ENCODE data around the gene C16orf95.
"Not testable (repeated sequence)": the region's sequence is repeated elsewhere in the genome, so short reads cannot be mapped to it uniquely, and the experiment has no call there.

Gene C16orf95, protein sequence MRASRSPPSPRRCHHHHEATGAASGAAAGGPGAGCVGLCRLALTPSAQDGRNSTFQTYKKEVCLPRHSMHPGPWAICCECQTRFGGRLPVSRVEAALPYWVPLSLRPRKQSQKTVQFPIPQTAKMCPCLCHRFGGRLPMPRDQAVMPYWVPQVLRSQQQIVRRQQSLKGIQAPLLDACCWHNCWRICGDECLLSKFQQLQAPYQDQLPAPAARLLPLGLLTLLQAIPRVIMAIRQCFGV

GRCh38 chr16:87316923-87317749, at the start of gene C16orf95:
TSS of gene C16orf95 (minus strand) at chr16:87317392. CDS start at chr16:87317242, 150 bp downstream.
- H3K27me3 ChIP-seq, result no peaks in the 10 kb centered on the region
- peak within 1 kb of the TSS; percentile 90 to 99 for H3K4me3 ChIP-seq
- peak within 1 kb of the TSS; percentile 87 to 95 for H3K27ac ChIP-seq
- no peaks in the 10 kb centered on the region for H3K36me3 ChIP-seq
- intact Hi-C loops (cut with DNase I; ENCODE audit: low total_unique reads), result loop anchor here (5.0 kb wide), 1 partner anchor 65 kb away; the partner anchor contains the start of gene FBXO31
- no peaks in the 10 kb centered on the region for H3K9me3 ChIP-seq
- peak; percentile 45 to 72 for TF ChIP-seq CTCF (IDR thresholded peaks at IDR 0.05)
- peak; percentile 96 to 98 for DNase-seq
- peaks cover 0 to 14% (median 9%) of the 10 kb centered on the region in 4 donors for H3K4me1 ChIP-seq

DNA sequence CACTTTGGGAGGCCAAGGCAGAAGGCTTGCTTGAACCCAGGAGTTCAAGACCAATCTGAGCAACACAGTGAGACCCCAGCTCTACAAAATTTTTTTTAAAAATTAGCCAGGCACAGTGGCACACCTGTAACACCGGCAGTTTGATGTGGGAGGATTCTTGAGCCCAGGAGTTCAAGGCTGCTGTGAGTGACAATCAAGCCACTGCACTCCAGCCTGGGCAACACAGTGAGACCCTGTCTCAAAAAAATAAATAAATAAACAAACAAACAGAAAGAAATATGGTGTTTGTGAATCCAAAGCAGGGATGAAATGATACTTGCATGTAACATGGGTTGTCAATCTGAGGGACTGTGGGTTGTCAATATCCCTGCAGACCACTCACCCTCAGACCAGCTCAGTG, 49.7 kb upstream of the C16orf95 start:
- H3K9me3 ChIP-seq, result no peaks in the 10 kb centered on the region
- intact Hi-C loops (cut with DNase I; ENCODE audit: low total_unique reads), result no loop called here

DNA sequence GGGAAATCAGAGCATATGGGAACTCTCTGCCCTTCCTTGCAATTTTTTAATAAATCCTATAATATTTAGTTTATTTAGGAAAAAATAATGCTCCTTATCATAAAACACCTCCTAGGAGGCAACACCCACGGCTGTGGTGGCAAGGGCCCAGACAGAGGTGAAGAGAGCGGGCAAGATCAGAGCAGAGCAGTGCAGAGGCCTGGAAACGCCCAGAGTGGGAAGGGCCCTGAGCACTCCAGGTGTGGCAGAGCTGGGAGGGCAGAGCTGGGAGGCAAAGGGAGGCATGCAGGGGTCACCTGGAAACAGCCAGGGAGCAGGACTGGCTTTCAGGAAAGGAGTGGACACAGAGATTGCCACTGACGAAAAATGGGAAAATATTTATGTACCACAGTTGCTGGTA, 49.1 kb upstream of the C16orf95 start:
- intact Hi-C loops (cut with DNase I; ENCODE audit: low total_unique reads), result no loop called here
- Histone ChIP-seq H3K36me3 (peaks cover 21 to 31% (median 27%) of the 10 kb centered on the region in 3 donors), H3K27ac (no peak overlapping the region), H3K4me1 (peaks cover 0 to 28% (median 16%) of the 10 kb centered on the region in 4 donors), H3K27me3 (no peaks in the 10 kb centered on the region), H3K9me3 (no peaks in the 10 kb centered on the region), H3K4me3 (no peak overlapping the region)
- no peak for TF ChIP-seq CTCF (IDR thresholded peaks at IDR 0.05)
- no peak for DNase-seq

More for the DNA sequence above, 49.7 kb upstream of the C16orf95 start:
- no peak overlapping the region for H3K27ac ChIP-seq
- no peak overlapping the region for H3K4me3 ChIP-seq
- H3K36me3 ChIP-seq, result peaks cover 14 to 25% (median 20%) of the 10 kb centered on the region in 3 donors
- peaks cover 0 to 28% (median 16%) of the 10 kb centered on the region in 4 donors for H3K4me1 ChIP-seq
- H3K27me3 ChIP-seq, result no peaks in the 10 kb centered on the region
- no peak for TF ChIP-seq CTCF (IDR thresholded peaks at IDR 0.05)
- no peak for DNase-seq

- no peak overlapping the region for H3K27ac ChIP-seq
- intact Hi-C loops (cut with DNase I; ENCODE audit: low total_unique reads), result no loop called here
- no peak for DNase-seq
- H3K27me3 ChIP-seq, result no peaks in the 10 kb centered on the region
- H3K9me3 ChIP-seq, result no peaks in the 10 kb centered on the region
- H3K36me3 ChIP-seq, result peaks cover 25 to 39% (median 38%) of the 10 kb centered on the region in 3 donors
- no peak overlapping the region for H3K4me3 ChIP-seq
- TF ChIP-seq CTCF (IDR thresholded peaks at IDR 0.05), result no peak
- H3K4me1 ChIP-seq, result peaks cover 0 to 23% (median 13%) of the 10 kb centered on the region in 4 donors
These were observed 48.0 kb upstream of the C16orf95 start for GRCh38 chr16:87365021-87365713.

DNA sequence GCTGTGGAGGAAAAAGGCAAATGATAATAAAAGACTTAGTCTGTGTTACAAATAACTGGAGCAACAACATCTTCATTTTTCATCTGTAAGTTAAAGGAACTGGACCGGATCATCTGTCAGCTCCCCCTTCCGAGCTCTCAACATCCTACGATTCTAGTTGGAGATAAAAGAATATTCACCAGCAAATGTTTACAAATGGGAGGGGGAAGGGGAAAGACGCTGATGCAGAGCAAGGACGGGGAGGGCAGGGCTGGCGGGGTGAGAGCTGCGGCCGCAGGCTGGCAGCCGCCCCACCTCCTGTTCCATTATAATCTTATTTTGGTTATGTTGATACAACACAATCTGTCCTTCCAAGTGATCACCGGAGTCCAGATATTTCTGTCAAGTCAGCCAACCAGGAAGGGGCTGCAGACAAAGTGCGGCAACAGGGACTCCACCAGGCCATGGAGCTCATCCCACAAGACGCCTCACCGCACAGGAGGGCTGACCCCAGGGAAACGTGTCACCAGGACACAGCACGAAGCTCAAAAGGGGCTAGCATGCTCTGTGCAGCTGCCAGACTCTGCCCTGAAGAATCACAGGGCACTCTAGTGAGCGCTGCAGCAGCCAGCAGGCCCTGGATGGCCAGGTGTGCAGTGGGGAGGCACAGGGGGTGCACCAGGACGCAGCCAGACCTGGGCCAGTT, 46.7 kb upstream of the C16orf95 start:
- no peak for DNase-seq
- Histone ChIP-seq H3K27ac (no peak overlapping the region), H3K4me3 (no peak overlapping the region)

GRCh38 chr16:87362828-87363559, 45.8 kb upstream of the C16orf95 start:
- intact Hi-C loops (cut with DNase I; ENCODE audit: low total_unique reads); H3K4me3 ChIP-seq; DNase-seq; H3K9me3 ChIP-seq; H3K27me3 ChIP-seq; H3K27ac ChIP-seq: not testable (repeated sequence)
- Histone ChIP-seq H3K4me1 (peaks cover 0 to 17% (median 7%) of the 10 kb centered on the region in 4 donors), H3K36me3 (peaks cover 45 to 60% (median 59%) of the 10 kb centered on the region in 3 donors)

More for the DNA sequence above, 46.7 kb upstream of the C16orf95 start:
- intact Hi-C loops (cut with DNase I; ENCODE audit: low total_unique reads), result no loop called here
- Histone ChIP-seq H3K27me3 (no peaks in the 10 kb centered on the region), H3K4me1 (peaks cover 0 to 18% (median 9%) of the 10 kb centered on the region in 4 donors), H3K9me3 (no peaks in the 10 kb centered on the region), H3K36me3 (peaks cover 38 to 50% (median 50%) of the 10 kb centered on the region in 3 donors)
- no peak for TF ChIP-seq CTCF (IDR thresholded peaks at IDR 0.05)
